H1 (cell line): ENCODE results near the gene FLVCR2. TPM values are rescaled to one million over a fixed set of nuclear protein-coding genes. Genes with fewer than 3 reads are reported as not detected.

Experiments
- CTCF ChIA-PET: fragments of 300-600 bp; sonication (Branson Sonifier 250); formaldehyde crosslinking; loops from one replicate; lab custom pipeline; 2021; ENCODE audit not compliant: partially characterized antibody; lab: Charles Lee
- POLR2A ChIA-PET: fragments of 300-600 bp; sonication (Branson Sonifier 250); formaldehyde crosslinking; loops from one replicate; lab custom pipeline; 2021; ENCODE audit warnings: inconsistent platforms; ENCODE audit not compliant: partially characterized antibody; lab: Charles Lee
- DNase-seq, 2 experiments: peaks; one replicate each; pipeline versions ENCODE4 v3.0.0 to v3.0.0-alpha.2; 2010 to 2022; ENCODE audit warnings: low spot score in 2 of 2, low read depth in 1 of 2, mixed read lengths in 1 of 2
- FAIRE-seq: peaks from 2 replicates; lab custom pipeline; 2011; peaks lifted over from hg19 to GRCh38; lab: Jason Lieb, UNC
- H2AFZ ChIP-seq: 2 replicates; pipeline ENCODE4 v1.8.1; 2012; ENCODE audit warnings: low read length, inconsistent platforms
- H2AK5ac ChIP-seq: 2 replicates; pipeline ENCODE4 v1.6.1; 2013; ENCODE audit warnings: low read depth, low read length
- H2BK120ac ChIP-seq: replicated peaks from 2 replicates; pipeline ENCODE3; 2013; ENCODE audit warnings: low read depth, low read length, inconsistent platforms
- H2BK12ac ChIP-seq: 2 replicates; pipeline ENCODE4 v1.6.1; 2013; ENCODE audit warnings: low read depth, low read length
- H2BK15ac ChIP-seq: 2 replicates; pipeline ENCODE4 v1.6.1; 2013; ENCODE audit warnings: low read length
- H2BK20ac ChIP-seq: 2 replicates; pipeline ENCODE4 v1.6.1; 2013; ENCODE audit warnings: low read length
- H2BK5ac ChIP-seq: 2 replicates; pipeline ENCODE4 v1.6.1; 2013; ENCODE audit warnings: low read depth, low read length
- H3K14ac ChIP-seq: 2 replicates; pipeline ENCODE4 v1.6.1; 2013; ENCODE audit warnings: inconsistent platforms; ENCODE audit not compliant: insufficient read length
- H3K18ac ChIP-seq: 2 replicates; pipeline ENCODE4 v1.6.1; 2013; ENCODE audit warnings: low read length; ENCODE audit errors: extremely low read depth
- H3K23ac ChIP-seq: 2 replicates; pipeline ENCODE4 v1.6.1; 2013; ENCODE audit warnings: inconsistent platforms; ENCODE audit not compliant: insufficient read length
- H3K23me2 ChIP-seq: 2 replicates; pipeline ENCODE4 v1.6.1; 2013; ENCODE audit warnings: low read depth, low read length
- H3K27ac ChIP-seq: 2 replicates; pipeline ENCODE4 v1.6.1; 2011; ENCODE audit warnings: low read depth, low read length, inconsistent platforms
- H3K27me3 ChIP-seq, 4 experiments: replicated peaks in 1 of 4; 1 replicate in 1 of 4; 2 replicates in 3 of 4; pipeline versions ENCODE4 v1.6.1 to v1.8.1; 2011 to 2013; ENCODE audit warnings: low read length in 3 of 4, mild to moderate bottlenecking in 3 of 4, inconsistent platforms in 2 of 4, mixed read lengths in 2 of 4, moderate library complexity in 1 of 4; ENCODE audit not compliant: control insufficient read depth in 3 of 4, insufficient read depth in 3 of 4; ENCODE audit errors: extremely low read depth in 1 of 4
- H3K36me3 ChIP-seq, 4 experiments: 2 replicates each; pipeline versions ENCODE4 v1.6.1 to v1.8.1; 2011 to 2013; ENCODE audit warnings: mild to moderate bottlenecking in 4 of 4, low read length in 3 of 4, moderate library complexity in 2 of 4, control low read depth in 1 of 4, inconsistent platforms in 1 of 4; ENCODE audit not compliant: insufficient read depth in 4 of 4, control insufficient read depth in 2 of 4
- H3K4ac ChIP-seq: replicated peaks from 2 replicates; pipeline ENCODE3; 2013; ENCODE audit warnings: low read length, low read depth, mixed read lengths, inconsistent platforms; ENCODE audit not compliant: insufficient read length
- H3K4me1 ChIP-seq, 4 experiments: replicated peaks in 1 of 4; 1 replicate in 1 of 4; 2 replicates in 3 of 4; pipeline versions ENCODE4 v1.6.1 to v1.8.1; 2011 to 2013; ENCODE audit warnings: low read length in 3 of 4, inconsistent platforms in 2 of 4, mixed read lengths in 1 of 4; ENCODE audit not compliant: insufficient read depth in 4 of 4, control insufficient read depth in 3 of 4
- H3K4me2 ChIP-seq, 2 experiments: 2 replicates each; pipeline versions ENCODE4 v1.6.1 to v1.8.1; 2011 to 2013; ENCODE audit warnings: low read depth in 2 of 2, low read length in 2 of 2, control low read depth in 1 of 2, inconsistent platforms in 1 of 2, mild to moderate bottlenecking in 1 of 2; ENCODE audit not compliant: insufficient read depth in 1 of 2
- H3K4me3 ChIP-seq, 4 experiments: fragments of 200-600, 300-600 bp in 1 of 4; sonication (generic), shearing (Covaris generic), sonication (Bioruptor Twin) in 1 of 4; 2 replicates each; pipeline versions ENCODE4 v1.5.1 to v1.8.1; 2011 to 2016; ENCODE audit warnings: low read length in 4 of 4, low read depth in 3 of 4, control low read depth in 2 of 4, inconsistent platforms in 2 of 4, mild to moderate bottlenecking in 2 of 4, mixed read lengths in 1 of 4, moderate library complexity in 1 of 4; ENCODE audit not compliant: insufficient read depth in 2 of 4; ENCODE audit errors: extremely low read depth in 1 of 4
- H3K56ac ChIP-seq: replicated peaks from 2 replicates; pipeline ENCODE3; 2013; ENCODE audit warnings: low read depth, mild to moderate bottlenecking, mixed read lengths, low read length, inconsistent platforms; ENCODE audit not compliant: insufficient read length
- H3K79me1 ChIP-seq: 2 replicates; pipeline ENCODE4 v1.6.1; 2013; ENCODE audit warnings: low read depth, low read length, control low read depth
- H3K79me2 ChIP-seq, 2 experiments: 2 replicates each; pipeline versions ENCODE4 v1.6.1 to v1.8.1; 2012 to 2013; ENCODE audit warnings: low read length in 2 of 2, mild to moderate bottlenecking in 2 of 2, inconsistent platforms in 1 of 2; ENCODE audit not compliant: insufficient read depth in 2 of 2, control insufficient read depth in 1 of 2
- H3K9ac ChIP-seq, 4 experiments: replicated peaks in 1 of 4; 1 replicate in 1 of 4; 2 replicates in 3 of 4; pipeline versions ENCODE4 v1.6.1 to v1.8.1; 2011 to 2013; ENCODE audit warnings: low read depth in 3 of 4, low read length in 3 of 4, control low read depth in 2 of 4, mild to moderate bottlenecking in 2 of 4, moderate library complexity in 2 of 4, inconsistent platforms in 1 of 4; ENCODE audit errors: extremely low read depth in 1 of 4
- H3K9me3 ChIP-seq, 2 experiments: 2 replicates each; pipeline versions ENCODE4 v1.6.1 to v1.8.1; 2012 to 2013; ENCODE audit warnings: mild to moderate bottlenecking in 2 of 2, moderate library complexity in 2 of 2, control low read depth in 1 of 2, inconsistent platforms in 1 of 2, low read depth in 1 of 2, low read length in 1 of 2, mixed read lengths in 1 of 2; ENCODE audit not compliant: insufficient read depth in 2 of 2
- H4K20me1 ChIP-seq, 2 experiments: replicated peaks in 1 of 2; 2 replicates each; pipeline versions ENCODE3 to v1.8.1; 2011 to 2013; ENCODE audit warnings: inconsistent platforms in 2 of 2, low read length in 2 of 2, mild to moderate bottlenecking in 1 of 2; ENCODE audit not compliant: insufficient read depth in 2 of 2, control insufficient read depth in 1 of 2
- H4K5ac ChIP-seq: 2 replicates; pipeline ENCODE4 v1.6.1; 2013; ENCODE audit warnings: low read length, low read depth, mixed read lengths, inconsistent platforms; ENCODE audit not compliant: insufficient read length
- H4K8ac ChIP-seq: 2 replicates; pipeline ENCODE4 v1.8.0; 2013; ENCODE audit warnings: mild to moderate bottlenecking, moderate library complexity, low read length, inconsistent platforms; ENCODE audit not compliant: insufficient read depth; ENCODE audit errors: extremely low read depth
- H4K91ac ChIP-seq: replicated peaks from 2 replicates; pipeline ENCODE3; 2013; ENCODE audit warnings: low read length, mixed read lengths, inconsistent platforms; ENCODE audit not compliant: insufficient read length
- RBBP5 ChIP-seq: IDR thresholded peaks from 2 replicates; pipeline ENCODE4 v1.7.1; 2012; ENCODE audit warnings: low read depth, mild to moderate bottlenecking, inconsistent platforms, low read length, moderate library complexity, borderline replicate concordance
- SP4 ChIP-seq: IDR thresholded peaks from 2 replicates; pipeline ENCODE4 v1.6.1; 2012; ENCODE audit warnings: low read length, inconsistent platforms
- WGBS, 2 experiments: shearing (Covaris generic) in 1 of 2; methylation state at CpG; one replicate each; pipeline versions ENCODE4 v1.1.6 to v1.1.7; 2013 to 2015; ENCODE audit warnings: low lambda C conversion rate in 2 of 2, mixed read lengths in 2 of 2, inconsistent platforms in 1 of 2, low coverage in 1 of 2, missing lambda C conversion rate in 1 of 2; ENCODE audit not compliant: insufficient replicate concordance in 2 of 2, insufficient coverage in 1 of 2, insufficient read length in 1 of 2; ENCODE audit errors: extremely low coverage in 1 of 2, missing lambda C conversion rate in 1 of 2; 5-methylcytosine and 5-hydroxymethylcytosine counted together
- polyA plus RNA-seq, 7 experiments: library from polyadenylated mRNA; depleted of rRNA in 3 of 7; stranded (reverse) in 5 of 7; unstranded in 2 of 7; fragments of >200 nt in 5 of 7; fragments of 200-250 nt in 2 of 7; gene quantifications; 1 replicate in 5 of 7; 2 replicates in 1 of 7; 4 replicates in 1 of 7; pipeline versions ENCODE4 v1.2.1 to v1.2.3, GENCODE V29; 2011 to 2013; ENCODE audit warnings: missing spikeins in 2 of 7, mixed read lengths in 2 of 7
- total RNA-seq: library from RNA; stranded (reverse); fragmentation: NEBNext Ultra II Directional; extraction: Animal tissue kit (Norgen Biotek cat#: 25700); gene quantifications from 2 replicates; pipeline ENCODE4 v1.2.1, GENCODE V29; 2021

FLVCR2 gene
- total and polyA plus RNA-seq, 2 of the 8 experiments (the other 6 are each of a cell fraction or from before 2014, with no cell fraction given) = 7.1 to 8.2 TPM

DNA sequence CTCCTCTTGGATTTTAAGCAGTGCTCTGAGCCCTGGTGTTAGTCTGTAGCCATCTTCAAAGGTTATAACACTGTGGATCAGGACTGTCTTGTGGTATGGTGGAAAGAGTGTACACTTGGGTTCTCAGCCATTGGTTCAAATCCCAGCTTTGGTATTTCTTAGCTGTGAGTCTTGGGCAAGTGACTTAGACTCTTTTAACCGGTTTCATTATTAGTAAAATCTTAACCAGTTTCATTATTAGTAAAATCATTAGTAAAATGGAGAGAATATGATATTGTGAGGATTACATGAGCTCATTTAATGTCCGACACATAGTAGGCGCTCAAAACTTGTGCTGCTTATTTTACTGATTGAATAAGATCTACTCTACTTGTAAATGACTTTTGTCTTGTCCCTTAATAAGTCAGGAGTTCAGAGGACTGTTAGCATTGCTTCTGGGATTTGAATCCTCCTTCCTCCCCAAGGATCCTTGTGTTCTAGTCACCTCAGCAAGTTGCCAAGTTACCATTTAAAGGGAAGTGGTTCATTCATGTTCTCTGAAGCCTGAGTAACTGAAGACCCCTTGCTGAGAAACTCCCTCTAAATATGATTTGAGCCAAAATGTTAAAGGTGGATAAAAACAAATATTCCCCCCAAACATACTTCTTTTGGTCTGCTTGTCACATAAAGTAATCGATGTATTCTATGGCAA, 95.1 kb downstream of the FLVCR2 start:
- no peak overlapping the region for H2BK5ac ChIP-seq
- peaks cover 0 to 25% (median 12%) of the 10 kb centered on the region in 4 experiments for H3K36me3 ChIP-seq
- H3K27ac ChIP-seq = no peak overlapping the region
- no peak overlapping the region for H3K14ac ChIP-seq
- no peak overlapping the region for H3K4me2 ChIP-seq
- H3K4me3 ChIP-seq = no peak overlapping the region
- no peaks in the 10 kb centered on the region for H3K9me3 ChIP-seq
- H4K20me1 ChIP-seq = peaks cover 0 to 4% of the 10 kb centered on the region in 2 experiments
- no peak overlapping the region for H3K23ac ChIP-seq
- POLR2A ChIA-PET = interaction anchor here (0.8 to 1.0 kb wide), 2 partner anchors 28 to 35 kb away, joined by 3 to 4 read pairs; no protein-coding TSS in a partner anchor
- no peak overlapping the region for H3K4ac ChIP-seq
- TF ChIP-seq SP4 (no peak), RBBP5 (no peak)
- TF ChIP-seq, all 59 proteins: peak for 0
- Histone ChIP-seq H3K79me2 (peaks cover 0 to 16% of the 10 kb centered on the region in 2 experiments; a peak in 2 of 4 replicates), H4K91ac (no peak overlapping the region), H3K18ac (no peak overlapping the region), H2AFZ (no peak overlapping the region), H3K23me2 (no peaks in the 10 kb centered on the region), H4K5ac (no peak overlapping the region), H2BK120ac (no peak overlapping the region), H3K9ac (no peak overlapping the region), H3K4me1 (no peaks in the 10 kb centered on the region), H2BK12ac (no peak overlapping the region), H4K8ac (no peak overlapping the region), H3K27me3 (no peaks in the 10 kb centered on the region), H2BK20ac (no peak overlapping the region), H3K56ac (no peak overlapping the region), H2BK15ac (no peak overlapping the region), H2AK5ac (no peak overlapping the region), H3K79me1 (no peaks in the 10 kb centered on the region)
- FAIRE-seq (no peak), DNase-seq (no peak)
- 88% methylated on average over 4 of the region's 4 CpGs; no CpG with 5 or more reads in 1 of the 2 experiments for WGBS, 2 experiments
- CTCF ChIA-PET = interaction anchor here (1.0 to 2.0 kb wide), 5 partner anchors 10 to 233 kb away, joined by 3 to 7 read pairs (median 4); no protein-coding TSS in a partner anchor
